GM18867 (cell line): Measurements from ENCODE around the gene CTCF.

Experiments
- ATAC-seq: cut with Tn5 transposase; IDR thresholded peaks from one replicate; pipeline ENCODE4 v1.9.1; 2021; ENCODE audit warnings: mild to moderate bottlenecking, moderate library complexity; ENCODE audit not compliant: unreplicated experiment

CTCF gene

DNA sequence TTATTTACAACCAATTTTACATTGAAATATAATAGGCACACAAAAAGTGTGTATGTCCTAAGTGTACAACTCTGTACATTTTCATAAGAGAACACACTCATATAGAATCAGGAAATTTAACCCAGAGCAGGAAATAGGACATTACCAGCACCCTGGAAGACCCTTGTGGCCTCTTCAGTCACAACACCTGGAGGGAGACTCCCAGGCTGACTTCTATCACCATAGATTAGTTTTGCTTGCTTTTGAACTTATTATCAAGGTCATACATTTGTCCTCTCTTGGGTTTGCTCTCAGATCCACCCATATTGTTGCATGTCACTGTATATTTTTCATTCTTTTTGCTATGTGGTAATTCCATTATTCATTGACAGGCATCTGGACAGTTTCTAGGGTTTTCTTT is 27.9 kb upstream of the CTCF start:
- ATAC-seq: no peak

DNA sequence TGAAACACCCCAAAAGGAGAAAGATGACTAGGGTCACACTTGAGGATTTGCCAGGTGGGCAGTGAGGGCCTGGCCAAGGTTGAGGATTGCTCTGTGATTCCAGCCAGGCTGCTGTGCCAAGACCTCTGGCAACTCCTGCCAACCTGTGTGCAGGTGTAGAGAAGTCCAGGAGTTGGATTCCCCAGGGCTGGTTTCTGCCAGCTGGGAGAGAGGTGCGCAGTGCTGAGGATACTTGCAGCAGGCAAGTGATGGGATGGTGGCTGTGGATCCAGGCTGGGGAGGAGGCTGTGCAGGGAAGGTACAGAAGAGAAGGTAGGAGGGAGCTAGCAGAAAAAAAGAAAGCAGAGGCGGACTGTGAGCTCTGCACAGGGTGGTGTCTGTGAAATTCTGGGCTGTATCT is 27.1 kb upstream of the CTCF start:
- ATAC-seq: no peak

DNA sequence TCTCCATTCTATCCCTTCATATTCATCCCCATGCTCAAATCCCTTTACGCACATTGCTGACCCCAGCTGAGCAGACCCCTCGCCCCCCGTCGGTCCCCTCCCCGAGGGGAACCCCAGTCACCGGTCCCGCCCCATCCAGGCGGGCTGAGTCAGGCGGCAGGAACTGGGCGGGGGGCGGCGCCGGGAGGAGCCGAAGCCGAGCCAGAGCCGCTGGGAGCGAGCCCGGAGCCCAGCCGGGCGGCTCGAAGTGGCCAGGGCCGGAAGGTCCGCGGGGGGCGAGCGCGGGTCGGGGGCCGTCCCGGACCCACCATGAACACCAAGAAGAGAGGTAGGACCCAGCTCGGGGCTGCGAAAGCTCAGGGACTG is 25.1 kb upstream of the CTCF start:
- peak; percentile 30 for ATAC-seq

GRCh38 chr16:67537636-67538591 is 24.4 kb upstream of the CTCF start:
- peak; percentile 40 for ATAC-seq

DNA sequence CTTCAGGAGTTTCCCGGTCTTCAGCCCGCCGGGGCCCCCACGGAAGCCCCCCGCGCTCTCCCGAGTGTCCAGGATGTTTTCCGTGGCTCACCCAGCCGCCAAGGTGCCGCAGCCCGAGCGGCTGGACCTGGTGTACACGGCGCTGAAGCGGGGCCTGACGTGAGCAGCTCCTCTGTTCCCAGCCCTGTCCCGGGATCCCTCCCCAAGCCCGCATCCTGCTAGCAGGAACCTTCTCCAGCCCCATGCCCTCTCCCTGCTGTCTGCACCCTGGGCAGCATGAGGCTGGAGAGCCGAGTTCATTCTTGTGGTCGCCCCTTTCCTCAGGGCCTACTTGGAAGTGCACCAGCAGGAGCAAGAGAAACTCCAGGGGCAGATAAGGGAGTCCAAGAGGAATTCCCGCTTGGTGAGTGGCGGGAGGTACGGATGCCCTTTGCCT is 23.6 kb upstream of the CTCF start:
- ATAC-seq: no peak

DNA sequence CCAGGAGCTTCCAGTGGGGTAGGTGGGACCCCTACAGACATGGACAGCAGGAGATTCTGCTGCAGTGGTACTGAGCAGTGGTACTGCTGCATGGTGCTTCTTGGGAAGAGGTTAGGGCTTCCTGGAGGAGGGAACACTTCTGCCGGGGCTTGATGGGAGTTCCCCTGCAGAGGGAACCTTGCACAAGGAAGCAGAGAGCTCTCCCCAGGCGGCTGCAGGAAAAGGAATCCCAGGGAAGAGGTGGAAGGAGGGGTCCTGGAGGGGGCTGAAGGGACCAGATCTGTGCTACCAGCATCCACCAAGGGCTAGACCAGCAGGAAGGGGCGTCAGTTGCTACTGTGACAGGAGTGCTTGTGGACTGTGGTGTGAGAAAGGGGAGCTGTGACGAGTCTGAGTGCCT is 23.1 kb upstream of the CTCF start:
- ATAC-seq: no peak

DNA sequence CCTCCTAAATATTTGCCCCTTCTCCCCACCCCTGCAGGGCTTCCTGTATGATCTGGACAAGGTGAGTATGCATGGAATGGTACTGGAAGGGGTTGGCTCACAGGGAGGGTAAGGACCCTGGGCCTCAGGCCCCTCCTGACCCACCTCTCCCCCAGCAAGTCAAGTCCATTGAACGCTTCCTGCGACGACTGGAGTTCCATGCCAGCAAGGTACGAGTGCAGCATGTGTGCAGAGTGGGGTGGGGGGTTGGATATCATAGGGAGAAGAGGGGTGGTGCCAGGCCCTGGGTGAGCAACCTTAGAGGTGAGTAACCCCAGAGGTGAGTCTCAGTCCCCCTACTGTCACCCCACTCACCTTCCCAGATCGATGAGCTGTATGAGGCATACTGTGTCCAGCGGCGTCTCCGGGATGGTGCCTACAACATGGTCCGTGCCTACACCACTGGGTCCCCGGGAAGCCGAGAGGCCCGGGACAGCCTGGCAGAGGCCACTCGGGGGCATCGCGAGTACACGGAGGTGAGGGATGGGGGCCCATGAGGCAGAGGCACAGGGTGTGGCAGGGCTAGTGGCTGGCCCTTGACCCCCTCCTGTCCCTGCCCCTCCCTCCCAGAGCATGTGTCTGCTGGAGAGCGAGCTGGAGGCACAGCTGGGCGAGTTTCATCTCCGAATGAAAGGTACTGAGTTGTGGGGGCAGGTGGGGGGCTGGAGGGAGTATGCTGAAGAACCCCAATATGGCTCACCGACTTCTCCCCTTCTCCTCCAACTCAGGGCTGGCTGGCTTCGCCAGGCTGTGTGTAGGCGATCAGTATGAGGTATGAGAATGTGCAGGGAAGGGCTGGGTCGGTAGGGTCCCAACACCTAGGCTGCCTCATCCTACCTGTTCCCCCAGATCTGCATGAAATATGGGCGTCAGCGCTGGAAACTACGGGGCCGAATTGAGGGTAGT is 22.4 kb upstream of the CTCF start:
- no peak for ATAC-seq

GRCh38 chr16:67540756-67541155 is 21.6 kb upstream of the CTCF start:
- no peak for ATAC-seq

DNA sequence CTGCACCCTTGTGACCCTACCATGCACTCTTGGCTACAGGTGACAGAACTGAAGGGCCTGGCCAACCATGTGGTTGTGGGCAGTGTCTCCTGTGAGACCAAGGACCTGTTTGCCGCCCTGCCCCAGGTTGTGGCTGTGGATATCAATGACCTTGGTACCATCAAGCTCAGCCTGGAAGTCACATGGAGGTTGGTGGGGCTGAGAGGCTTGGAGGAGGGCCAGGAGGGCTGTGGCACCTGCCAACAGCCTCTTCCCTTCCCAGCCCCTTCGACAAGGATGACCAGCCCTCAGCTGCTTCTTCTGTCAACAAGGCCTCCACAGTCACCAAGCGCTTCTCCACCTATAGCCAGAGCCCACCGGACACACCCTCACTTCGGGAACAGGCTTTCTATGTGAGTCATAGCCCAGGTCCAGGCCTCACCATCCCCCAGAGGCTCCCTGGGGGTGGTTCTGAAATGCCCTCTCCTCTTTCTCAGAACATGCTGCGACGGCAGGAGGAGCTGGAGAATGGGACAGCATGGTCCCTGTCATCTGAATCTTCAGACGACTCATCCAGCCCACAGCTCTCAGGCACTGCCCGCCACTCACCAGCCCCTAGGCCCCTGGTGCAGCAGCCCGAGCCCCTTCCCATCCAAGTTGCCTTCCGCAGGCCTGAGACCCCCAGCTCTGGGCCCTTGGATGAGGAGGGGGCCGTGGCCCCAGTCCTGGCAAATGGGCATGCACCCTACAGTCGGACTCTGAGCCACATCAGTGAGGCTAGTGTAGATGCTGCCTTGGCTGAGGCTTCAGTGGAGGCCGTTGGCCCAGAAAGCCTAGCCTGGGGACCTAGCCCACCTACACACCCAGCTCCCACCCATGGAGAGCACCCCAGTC is 20.7 kb upstream of the CTCF start:
- no peak for ATAC-seq

GRCh38 chr16:67542464-67542863 is 19.9 kb upstream of the CTCF start:
- ATAC-seq: peak; percentile 39

GRCh38 chr16:67543036-67543435 is 19.3 kb upstream of the CTCF start:
- no peak for ATAC-seq

GRCh38 chr16:67543582-67543981 is 18.7 kb upstream of the CTCF start:
- no peak for ATAC-seq

- no peak for ATAC-seq
Measured at GRCh38 chr16:67544329-67544841, 17.9 kb upstream of the CTCF start.

DNA sequence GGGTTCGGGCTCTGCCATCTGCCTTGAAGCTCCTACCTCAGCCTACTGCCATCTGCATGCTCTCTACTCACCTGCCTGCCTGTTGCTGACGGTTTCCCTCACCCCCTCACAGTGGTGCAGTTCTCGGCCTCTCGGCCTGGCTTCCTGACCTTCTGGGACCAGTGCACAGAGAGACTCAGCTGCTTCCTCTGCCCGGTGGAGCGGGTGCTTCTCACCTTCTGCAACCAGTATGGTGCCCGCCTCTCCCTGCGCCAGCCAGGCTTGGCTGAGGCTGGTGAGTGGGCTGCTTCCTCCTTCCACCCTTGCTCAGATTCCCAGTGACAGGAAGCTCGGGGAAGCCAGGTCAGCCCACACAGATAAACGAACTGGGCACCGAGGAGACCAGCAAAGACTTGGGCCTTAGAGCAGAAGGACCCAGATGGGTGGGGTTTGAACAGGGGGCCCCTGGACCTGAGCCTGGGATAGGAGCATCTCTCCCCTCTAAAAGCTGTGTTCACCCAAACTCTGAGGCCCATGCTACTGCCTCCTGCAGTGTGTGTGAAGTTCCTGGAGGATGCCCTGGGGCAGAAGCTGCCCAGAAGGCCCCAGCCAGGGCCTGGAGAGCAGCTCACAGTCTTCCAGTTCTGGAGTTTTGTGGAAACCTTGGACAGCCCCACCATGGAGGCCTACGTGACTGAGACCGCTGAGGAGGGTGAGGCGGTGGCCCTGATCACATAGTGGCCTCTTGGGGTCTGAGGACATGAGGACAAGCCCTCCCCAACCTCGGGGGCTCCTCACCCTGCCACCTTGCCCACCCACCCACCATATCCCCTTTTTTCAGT is 17.3 kb upstream of the CTCF start:
- no peak for ATAC-seq

DNA sequence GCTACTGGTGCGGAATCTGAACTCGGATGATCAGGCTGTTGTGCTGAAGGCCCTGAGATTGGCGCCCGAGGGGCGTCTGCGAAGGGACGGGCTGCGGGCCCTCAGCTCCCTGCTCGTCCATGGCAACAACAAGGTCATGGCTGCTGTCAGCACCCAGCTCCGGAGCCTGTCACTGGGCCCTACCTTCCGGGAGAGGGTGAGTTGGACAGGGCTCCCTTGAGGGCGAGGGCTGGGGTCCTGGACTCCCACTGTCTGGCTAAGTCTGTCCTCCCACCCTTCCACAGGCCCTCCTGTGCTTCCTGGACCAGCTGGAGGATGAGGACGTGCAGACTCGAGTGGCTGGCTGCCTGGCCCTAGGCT is 16.7 kb upstream of the CTCF start:
- ATAC-seq: no peak

- no peak for ATAC-seq
Measured at GRCh38 chr16:67546091-67546501, 16.2 kb upstream of the CTCF start.

DNA sequence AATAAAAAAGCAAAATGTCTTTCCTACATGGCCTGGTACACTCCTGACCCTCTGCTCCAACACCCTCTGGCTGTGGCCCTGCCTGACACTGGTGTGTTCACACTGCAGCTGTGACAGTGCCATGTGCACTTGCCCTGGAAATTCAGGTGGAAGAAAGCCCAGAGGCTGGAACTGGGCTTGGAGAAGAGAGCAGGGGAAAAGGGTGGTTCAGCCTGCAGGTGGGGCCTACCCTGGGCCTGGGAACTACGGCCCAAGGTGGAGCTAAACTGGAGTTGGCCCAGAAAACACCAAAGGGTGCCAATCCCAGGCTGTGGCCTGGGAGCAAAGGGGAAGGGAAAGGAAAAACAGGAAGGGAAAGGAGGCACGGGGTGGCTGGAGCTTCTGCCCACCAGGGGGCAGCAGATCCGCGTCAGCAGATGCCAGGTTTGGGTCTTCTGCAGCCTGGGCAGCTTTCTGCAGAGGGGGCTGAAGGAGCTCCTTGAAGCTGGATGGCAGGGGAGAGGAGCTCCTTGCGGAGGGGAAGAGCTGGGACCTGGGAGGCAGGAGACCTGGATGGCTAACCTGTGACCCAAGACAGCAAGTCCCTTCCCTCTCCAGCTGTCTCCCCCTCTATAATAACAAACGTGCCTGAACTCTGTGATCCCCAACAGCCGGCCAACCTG is 15.4 kb upstream of the CTCF start:
- ATAC-seq: no peak

DNA sequence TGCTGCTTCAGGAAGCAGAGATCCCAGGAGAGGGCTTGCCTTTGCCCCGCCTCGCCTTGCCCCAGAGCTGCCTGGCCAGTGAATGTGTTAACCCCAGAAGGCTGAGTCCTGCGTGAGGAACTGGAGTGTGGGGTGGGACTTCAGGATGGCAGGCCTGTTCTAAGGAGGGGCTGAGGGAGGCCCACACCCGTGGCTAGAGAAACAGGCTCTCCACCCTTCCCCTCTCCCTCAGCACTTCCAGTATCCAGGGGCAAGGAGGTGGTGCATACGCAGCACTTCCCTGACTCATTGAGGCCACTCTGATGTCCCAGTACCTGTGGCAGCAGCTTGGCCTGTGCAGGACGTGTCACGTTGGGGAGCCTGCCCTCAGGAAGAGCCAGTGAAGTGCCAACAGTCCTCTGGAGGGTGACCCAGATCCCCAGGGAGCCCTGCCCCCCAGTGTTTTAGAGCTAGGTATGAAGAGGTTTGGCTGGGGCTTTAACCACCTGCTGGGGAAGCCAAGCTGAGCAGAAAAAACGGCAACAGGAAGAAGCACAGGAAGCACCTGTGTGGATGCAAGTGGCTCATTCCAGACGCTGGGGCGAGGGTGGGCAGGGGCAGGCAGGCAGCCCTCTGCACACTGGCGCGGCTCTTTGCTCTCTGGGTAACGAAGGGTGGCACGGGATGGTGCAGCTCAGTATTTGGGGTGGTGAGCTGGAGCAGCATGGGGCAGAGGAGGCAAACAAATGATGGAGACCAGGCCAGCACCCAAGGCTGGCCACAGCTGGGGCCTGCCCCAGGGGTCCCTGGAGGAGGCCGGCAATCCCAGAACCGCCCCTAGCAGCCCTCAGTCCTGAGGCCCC is 14.7 kb upstream of the CTCF start:
- ATAC-seq: no peak
